Pulmonary artery endothelial cell (primary cell): ENCODE measurements around the gene VOPP1. TPM values are rescaled to one million over a fixed set of nuclear protein-coding genes. Genes with fewer than 3 reads are reported as not detected.
"Not testable (repeated sequence)": the region's sequence is repeated elsewhere in the genome, so short reads cannot be mapped to it uniquely, and the experiment has no call there.

Experiments
- DNase-seq: peaks from one replicate; pipeline ENCODE4 v3.0.0-alpha.2; 2011; ENCODE audit warnings: low read depth, low spot score
- total RNA-seq: library from RNA; depleted of rRNA; stranded (reverse); fragments of >200 nt; gene quantifications from 2 replicates; pipeline ENCODE4 v1.2.3, GENCODE V29; 2014

Gene VOPP1
- total RNA-seq: 143 and 163 TPM in 2 replicates

- no peak for DNase-seq
Observed at GRCh38 chr7:55572378-55573233, at the start of gene VOPP1. Gene VOPP1, minus strand, starts transcription at chr7:55572502. Its CDS starts 178 bp downstream, at chr7:55572324.

- DNase-seq: no peak
Observed at GRCh38 chr7:55618913-55619312, 46.6 kb upstream of the VOPP1 start.

GRCh38 chr7:55614365-55615064, 42.2 kb upstream of the VOPP1 start:
- not testable (repeated sequence) for DNase-seq

GRCh38 chr7:55609726-55610125, 37.4 kb upstream of the VOPP1 start:
- not testable (repeated sequence) for DNase-seq

- not testable (repeated sequence) for DNase-seq
Observed at GRCh38 chr7:55605661-55606060, 33.4 kb upstream of the VOPP1 start.

- DNase-seq: not testable (repeated sequence)
Observed at GRCh38 chr7:55597944-55598499, 25.7 kb upstream of the VOPP1 start.

- not testable (repeated sequence) for DNase-seq
Observed at GRCh38 chr7:55597214-55597739, 25.0 kb upstream of the VOPP1 start.

- no peak for DNase-seq
Observed at GRCh38 chr7:55595511-55595910, 23.2 kb upstream of the VOPP1 start.

- no peak for DNase-seq
Observed at GRCh38 chr7:55594870-55595269, 22.6 kb upstream of the VOPP1 start.

- no peak for DNase-seq
Observed at GRCh38 chr7:55594414-55594813, 22.1 kb upstream of the VOPP1 start.

- DNase-seq: no peak
Observed at GRCh38 chr7:55593515-55594318, 21.4 kb upstream of the VOPP1 start.

GRCh38 chr7:55593172-55593514, 20.8 kb upstream of the VOPP1 start:
- DNase-seq: no peak

GRCh38 chr7:55592492-55592891, 20.2 kb upstream of the VOPP1 start:
- DNase-seq: no peak

GRCh38 chr7:55591282-55591931, 19.1 kb upstream of the VOPP1 start:
- DNase-seq: no peak

GRCh38 chr7:55590517-55591281, 18.4 kb upstream of the VOPP1 start:
- no peak for DNase-seq

GRCh38 chr7:55589905-55590304, 17.6 kb upstream of the VOPP1 start:
- no peak for DNase-seq

- no peak for DNase-seq
Observed at GRCh38 chr7:55588976-55589604, 16.8 kb upstream of the VOPP1 start.

- DNase-seq: no peak
Observed at GRCh38 chr7:55588379-55588699, 16.0 kb upstream of the VOPP1 start.

- DNase-seq: no peak
Observed at GRCh38 chr7:55587687-55588378, 15.5 kb upstream of the VOPP1 start.
